Sigmoid colon (tissue), 4 donors: Measurements from ENCODE around the gene CPN2.

Source experiments
- CTCF ChIP-seq, 4 experiments: fragments of 450-650 bp in 3 of 4; fragments of 200-600 bp in 1 of 4; IDR thresholded peaks; one replicate each; pipeline ENCODE4 v1.5.1; 2016 to 2019; ENCODE audit warnings: antibody characterized with exemption in 4 of 4, mild to moderate bottlenecking in 3 of 4, moderate library complexity in 2 of 4
- POLR2A ChIP-seq, 2 donors: fragments of 450-650 bp; IDR thresholded peaks; one replicate each; pipeline ENCODE4 v1.6.1; 2016; ENCODE audit warnings: antibody characterized with exemption in 2 of 2, mild to moderate bottlenecking in 2 of 2, moderate library complexity in 2 of 2
- POLR2AphosphoS5 ChIP-seq, 4 donors: sonication (generic); formaldehyde crosslinking; IDR thresholded peaks; one replicate each; pipeline ENCODE4 v1.6.1; 2017; ENCODE audit warnings: antibody characterized with exemption in 4 of 4

- TF ChIP-seq POLR2A (IDR thresholded peaks at IDR 0.05) (no peak), CTCF (IDR thresholded peaks at IDR 0.05) (no peak), POLR2AphosphoS5 (IDR thresholded peaks at IDR 0.05) (no peak)
These were observed 49.4 kb downstream of the CPN2 start for GRCh38 chr3:194301730-194302129.
